D341Med (cell line): ENCODE results near the gene ERVMER34-1.

Experiments used
- DNase-seq: peaks from one replicate; pipeline ENCODE4 v3.0.0; 2012; ENCODE audit warnings: low spot score

Gene ERVMER34-1

GRCh38 chr4:52750819-52751486, at the start of gene ERVMER34-1:
TSS of gene ERVMER34-1 (minus strand) at chr4:52751425. CDS start at chr4:52745520, 5,905 bp downstream.
- DNase-seq: peak; percentile 42

- no peak for DNase-seq
These were observed 48.6 kb upstream of the ERVMER34-1 start for GRCh38 chr4:52799813-52800212.

- no peak for DNase-seq
These were observed 44.3 kb upstream of the ERVMER34-1 start for GRCh38 chr4:52795533-52795932.

GRCh38 chr4:52791936-52792335, 40.7 kb upstream of the ERVMER34-1 start:
- DNase-seq: no peak

GRCh38 chr4:52789774-52790173, 38.5 kb upstream of the ERVMER34-1 start:
- DNase-seq: no peak

- DNase-seq: no peak
These were observed 37.6 kb upstream of the ERVMER34-1 start for GRCh38 chr4:52788806-52789205.

- DNase-seq: no peak
These were observed 31.8 kb upstream of the ERVMER34-1 start for GRCh38 chr4:52783069-52783468.

GRCh38 chr4:52780617-52781354, 29.6 kb upstream of the ERVMER34-1 start:
- no peak for DNase-seq

- no peak for DNase-seq
These were observed 29.0 kb upstream of the ERVMER34-1 start for GRCh38 chr4:52780206-52780605.

GRCh38 chr4:52760256-52760655, 9.0 kb upstream of the ERVMER34-1 start:
- no peak for DNase-seq

- no peak for DNase-seq
These were observed 4.2 kb upstream of the ERVMER34-1 start for GRCh38 chr4:52755426-52755825.

- DNase-seq: no peak
These were observed 1.7 kb upstream of the ERVMER34-1 start for GRCh38 chr4:52752936-52753335.

- DNase-seq: peak; percentile 44
These were observed 274 bp upstream of the ERVMER34-1 start for GRCh38 chr4:52751487-52751911.

GRCh38 chr4:52750213-52750612, 1.0 kb downstream of the ERVMER34-1 start:
- DNase-seq: no peak

- DNase-seq: no peak
These were observed 2.8 kb downstream of the ERVMER34-1 start for GRCh38 chr4:52748432-52748831.

GRCh38 chr4:52744588-52744987, 6.6 kb downstream of the ERVMER34-1 start:
- no peak for DNase-seq

- DNase-seq: no peak
These were observed 7.7 kb downstream of the ERVMER34-1 start for GRCh38 chr4:52743444-52744019.

GRCh38 chr4:52729586-52729985, 21.6 kb downstream of the ERVMER34-1 start:
- no peak for DNase-seq

- DNase-seq: no peak
These were observed 22.5 kb downstream of the ERVMER34-1 start for GRCh38 chr4:52728691-52729240.

- DNase-seq: no peak
These were observed 24.2 kb downstream of the ERVMER34-1 start for GRCh38 chr4:52726826-52727580.

- DNase-seq: peak; percentile 33
These were observed 29.0 kb downstream of the ERVMER34-1 start for GRCh38 chr4:52721968-52722815.
